GM12864 (cell line): ENCODE data around the gene CBX8.
"Not testable (repeated sequence)": the region's sequence is repeated elsewhere in the genome, so short reads cannot be mapped to it uniquely, and the experiment has no call there.

Source experiments
- DNase-seq: peaks from one replicate; pipeline ENCODE4 v3.0.0-alpha.2; 2011; ENCODE audit warnings: low read depth
- H3K4me3 ChIP-seq: 2 replicates; pipeline ENCODE4 v1.5.1; 2011; ENCODE audit warnings: mild to moderate bottlenecking, low read depth, low read length, control low read depth
- CTCF ChIP-seq: IDR thresholded peaks from 2 replicates; pipeline ENCODE4 v1.5.1; 2011; ENCODE audit warnings: low read depth, mild to moderate bottlenecking, moderate library complexity, low read length, control low read depth, inconsistent platforms; ENCODE audit errors: missing control alignments

The CBX8 gene

GRCh38 chr17:79757140-79757745 is 39.6 kb downstream of the CBX8 start:
- no peak for DNase-seq
- H3K4me3 ChIP-seq = no peak overlapping the region
- no peak for TF ChIP-seq CTCF

- H3K4me3 ChIP-seq = no peak overlapping the region
- no peak for TF ChIP-seq CTCF
These were observed 41.3 kb downstream of the CBX8 start for GRCh38 chr17:79755591-79755990.

GRCh38 chr17:79754903-79755302 is 42.0 kb downstream of the CBX8 start:
- not testable (repeated sequence) for H3K4me3 ChIP-seq, DNase-seq

More at GRCh38 chr17:79755591-79755990, 41.3 kb downstream of the CBX8 start:
- no peak for DNase-seq

GRCh38 chr17:79754370-79754769 is 42.5 kb downstream of the CBX8 start:
- no peak for DNase-seq
- TF ChIP-seq CTCF = no peak
- no peak overlapping the region for H3K4me3 ChIP-seq

GRCh38 chr17:79752175-79752574 is 44.7 kb downstream of the CBX8 start:
- DNase-seq = no peak
- TF ChIP-seq CTCF = no peak
- no peak overlapping the region for H3K4me3 ChIP-seq

- no peak for TF ChIP-seq CTCF
- DNase-seq = no peak
These were observed 46.0 kb downstream of the CBX8 start for GRCh38 chr17:79750650-79751545.

GRCh38 chr17:79749958-79750357 is 46.9 kb downstream of the CBX8 start:
- H3K4me3 ChIP-seq = no peak overlapping the region
- no peak for TF ChIP-seq CTCF
- DNase-seq = no peak

More at GRCh38 chr17:79750650-79751545, 46.0 kb downstream of the CBX8 start:
- no peak overlapping the region for H3K4me3 ChIP-seq
